GM19372 (cell line): ENCODE measurements around the gene MRO.
"Not testable (repeated sequence)": the region's sequence is repeated elsewhere in the genome, so short reads cannot be mapped to it uniquely, and the experiment has no call there.

ENCODE experiments used
- ATAC-seq: cut with Tn5 transposase; IDR thresholded peaks from one replicate; pipeline ENCODE4 v1.9.1; 2021; ENCODE audit warnings: mild to moderate bottlenecking, low read depth, moderate library complexity; ENCODE audit not compliant: unreplicated experiment

The MRO gene

DNA sequence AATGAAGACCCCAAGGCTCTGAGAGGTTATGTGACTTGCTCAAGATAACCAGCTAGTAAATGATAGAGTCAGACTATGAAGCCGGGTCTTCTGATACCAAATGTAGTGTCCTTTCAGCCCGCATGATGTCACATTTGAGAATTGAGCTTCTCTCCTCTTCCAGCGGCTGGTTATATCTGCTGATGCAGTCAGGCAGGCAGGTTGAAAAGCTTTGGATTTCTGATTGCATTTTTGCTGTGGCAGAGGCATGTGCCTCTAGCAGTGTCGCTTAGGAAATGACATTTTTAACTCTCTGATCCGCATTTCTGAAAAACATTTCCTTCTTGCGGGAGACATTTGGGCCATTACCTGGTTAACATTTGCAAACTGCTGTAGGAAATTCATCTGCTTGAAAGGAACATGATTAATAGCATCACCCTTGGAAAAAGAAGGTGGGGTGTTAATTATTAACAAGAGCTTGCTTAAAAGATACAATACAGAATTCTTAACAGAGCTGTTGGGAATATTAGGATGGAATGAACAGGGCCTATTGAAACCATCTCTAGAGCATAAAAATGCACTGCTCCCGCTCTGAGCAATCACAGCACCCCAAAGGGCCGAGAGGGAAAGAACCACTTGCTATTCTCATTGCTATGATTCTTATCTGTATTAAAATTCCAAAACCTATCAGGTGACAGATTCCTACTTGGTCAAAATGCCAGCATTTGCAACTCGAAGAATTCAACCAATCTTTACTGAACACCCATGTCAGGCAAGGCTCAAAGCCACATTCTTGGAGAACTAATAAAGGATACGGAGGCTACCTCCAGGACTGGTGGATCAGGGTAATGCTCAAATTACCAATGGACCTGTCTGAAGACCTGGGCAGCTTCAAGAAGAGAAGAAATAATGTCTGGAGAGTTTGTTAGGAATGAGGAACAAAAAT is 25.9 kb downstream of the MRO start:
- ATAC-seq, result no peak

DNA sequence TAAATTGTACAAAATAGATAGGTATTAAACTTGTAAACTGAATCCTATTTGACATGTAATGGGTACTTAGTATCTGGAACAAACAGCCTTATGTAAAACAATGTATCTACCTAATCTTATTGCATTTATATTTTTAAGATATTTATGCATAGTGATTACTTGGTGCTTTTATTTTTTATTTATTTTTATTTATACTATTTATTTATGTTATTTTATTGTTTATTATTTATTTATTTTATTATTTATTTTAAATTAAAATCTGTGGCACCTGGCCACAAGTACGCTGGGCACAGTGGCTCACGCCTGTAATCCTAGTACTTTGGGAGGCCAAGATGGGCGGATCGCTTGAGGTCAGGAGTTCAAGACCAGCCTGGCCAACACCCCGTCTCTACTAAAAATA is 26.9 kb downstream of the MRO start:
- ATAC-seq, result no peak

- no peak for ATAC-seq
Observed at GRCh38 chr18:50791599-50792438, 28.0 kb downstream of the MRO start.

DNA sequence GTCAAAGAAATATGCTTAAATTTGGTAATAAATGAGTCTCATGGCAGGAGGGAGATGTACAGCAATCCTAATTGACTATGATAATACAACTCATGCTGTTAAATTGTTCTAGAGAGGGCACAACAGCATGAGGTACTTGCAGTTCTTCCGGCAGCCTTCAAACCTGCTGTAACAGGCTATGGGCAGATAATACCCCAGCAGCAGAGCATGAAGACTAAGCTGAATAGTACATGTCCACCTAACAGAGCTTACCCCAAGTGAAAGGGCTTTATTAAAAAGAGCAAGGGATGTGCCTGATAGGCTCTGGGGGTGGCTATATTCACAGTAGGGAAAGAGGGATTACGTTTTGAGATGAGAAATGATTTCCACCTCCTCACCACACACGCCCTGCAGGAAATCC is 28.9 kb downstream of the MRO start:
- ATAC-seq, result no peak

DNA sequence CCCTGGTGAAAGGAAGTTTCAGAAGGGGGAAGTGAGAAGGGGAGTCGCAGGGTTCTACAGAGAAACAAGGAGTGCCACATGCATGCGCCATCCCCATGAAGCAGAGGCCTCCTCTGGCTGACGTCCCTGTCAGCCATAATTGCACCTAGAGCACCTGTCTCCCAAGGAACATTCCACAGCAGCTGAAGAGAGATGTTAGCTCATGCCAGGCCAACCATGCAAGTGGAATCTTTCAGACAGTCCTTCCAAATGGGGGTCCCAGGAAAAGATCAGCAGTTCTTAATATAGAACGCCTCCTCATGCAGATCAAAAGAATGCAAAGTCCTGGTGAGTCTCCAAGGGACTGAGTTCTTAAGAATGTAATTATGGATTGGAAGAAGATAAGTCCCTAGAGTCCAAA is 29.6 kb downstream of the MRO start:
- ATAC-seq, result no peak

DNA sequence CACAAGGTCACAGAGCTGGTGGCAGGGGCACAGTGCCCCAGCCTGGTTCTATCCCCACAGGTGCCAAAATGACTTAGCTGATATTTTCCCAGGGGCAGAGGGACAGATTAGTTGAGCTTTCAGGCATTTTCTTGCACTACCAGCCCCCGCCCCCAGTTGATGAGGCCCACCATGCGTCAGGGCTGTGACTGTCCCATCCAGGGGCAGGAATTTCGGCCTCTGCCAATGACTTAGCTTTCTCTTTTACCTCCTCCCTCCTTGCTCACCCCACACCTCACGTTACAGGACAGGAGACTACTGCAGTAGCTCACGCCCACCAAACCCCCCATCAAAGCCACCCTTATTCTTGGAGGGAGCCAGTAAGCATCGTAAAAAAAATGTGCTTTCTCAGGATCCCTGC is 31.5 kb downstream of the MRO start:
- ATAC-seq, result no peak

DNA sequence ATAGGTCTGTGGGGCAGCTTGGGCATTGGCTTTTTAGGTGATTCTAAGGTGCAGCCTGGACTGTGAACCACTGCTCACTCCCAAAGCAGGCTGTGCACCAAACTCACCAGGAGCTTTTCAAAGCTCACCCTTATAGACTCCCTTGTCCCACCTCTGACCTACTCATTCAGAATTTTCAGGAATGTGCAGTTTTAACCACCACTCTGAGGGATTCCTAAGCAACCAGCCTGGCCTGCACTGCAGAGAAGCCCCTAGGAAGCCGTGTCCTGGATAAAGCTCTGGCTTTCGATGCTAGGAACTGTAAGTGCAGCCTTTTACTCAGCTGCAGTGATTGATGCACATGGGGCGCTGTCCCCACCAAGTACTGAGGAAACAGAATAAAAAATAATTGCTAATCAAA is 33.0 kb downstream of the MRO start:
- ATAC-seq, result no peak

DNA sequence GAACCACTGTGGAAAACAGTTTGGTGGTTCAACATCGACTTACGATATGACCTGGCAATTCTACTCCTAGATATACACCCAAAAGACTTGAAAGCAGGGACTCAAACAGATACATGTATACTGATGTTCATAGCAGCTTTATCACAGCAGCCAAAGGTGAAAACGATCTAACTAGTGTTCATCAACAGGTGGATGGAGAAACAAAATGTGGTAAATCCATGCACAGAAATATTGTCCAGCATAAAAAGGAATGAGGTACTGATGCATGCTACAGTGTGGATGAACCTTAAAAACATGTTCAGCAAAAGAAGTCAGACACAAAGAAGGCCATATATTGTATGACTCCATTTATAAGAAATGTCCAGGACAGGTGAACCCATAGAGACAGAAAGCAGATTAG is 36.3 kb downstream of the MRO start:
- no peak for ATAC-seq

DNA sequence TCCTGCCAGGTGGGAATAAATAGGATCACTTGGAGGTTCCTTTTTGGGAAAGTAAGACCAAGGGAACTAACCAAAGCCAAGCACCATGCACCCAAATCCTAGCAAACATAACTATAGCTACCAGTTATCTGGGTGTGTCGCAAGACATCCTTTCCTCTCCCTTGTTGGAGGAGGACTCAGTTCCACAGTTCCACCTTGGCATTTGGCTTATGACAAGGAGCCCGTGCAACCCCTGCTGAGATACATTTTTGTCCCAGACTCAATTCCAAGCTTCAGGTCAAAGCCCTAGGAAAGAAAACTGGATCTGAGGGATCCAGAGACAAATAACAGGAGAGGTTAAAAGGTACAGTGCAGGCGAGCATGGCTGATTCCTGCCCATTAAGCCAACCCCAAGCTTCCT is 40.8 kb downstream of the MRO start:
- ATAC-seq, result not testable (repeated sequence)

- ATAC-seq, result no peak
Observed at GRCh38 chr18:50776383-50776782, 43.4 kb downstream of the MRO start.

DNA sequence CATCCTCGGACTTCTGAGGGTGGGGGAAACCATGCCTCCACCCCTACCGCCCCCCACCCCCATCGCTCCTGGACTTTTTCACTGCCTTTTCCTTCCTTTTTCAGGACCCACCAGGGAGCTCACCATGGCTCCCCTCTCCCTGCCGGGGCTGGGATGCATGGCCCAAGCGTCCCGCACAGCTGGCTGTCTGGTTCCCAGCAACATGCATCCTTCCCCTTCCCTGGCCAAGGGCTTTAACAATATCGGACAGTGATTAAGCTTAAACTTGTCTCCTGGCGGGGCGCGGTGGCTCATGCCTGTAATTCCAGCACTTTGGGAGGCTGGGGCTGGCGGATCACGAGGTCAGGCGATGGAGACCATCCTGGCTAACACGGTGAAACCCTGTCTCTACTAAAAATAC is 44.1 kb downstream of the MRO start:
- no peak for ATAC-seq

DNA sequence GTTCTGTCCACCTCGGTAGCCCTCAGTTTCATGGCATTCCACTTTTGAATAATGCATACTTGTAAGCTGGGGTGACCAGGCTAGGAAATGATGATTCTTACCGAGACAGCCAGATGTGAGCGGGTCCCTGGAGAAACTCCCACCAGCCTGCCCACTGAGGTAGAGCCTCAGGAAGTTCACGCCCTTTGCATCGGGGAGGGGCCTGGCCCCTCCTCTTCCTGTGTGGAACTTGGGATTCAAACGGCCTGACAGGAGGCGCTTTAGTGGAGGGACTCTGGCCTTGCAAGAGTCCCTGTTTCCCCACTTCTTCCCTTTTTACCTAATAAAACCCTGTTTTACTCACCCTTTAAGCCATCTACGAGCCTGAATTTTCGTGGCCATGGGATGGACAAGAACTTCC is 44.6 kb downstream of the MRO start:
- ATAC-seq, result no peak

DNA sequence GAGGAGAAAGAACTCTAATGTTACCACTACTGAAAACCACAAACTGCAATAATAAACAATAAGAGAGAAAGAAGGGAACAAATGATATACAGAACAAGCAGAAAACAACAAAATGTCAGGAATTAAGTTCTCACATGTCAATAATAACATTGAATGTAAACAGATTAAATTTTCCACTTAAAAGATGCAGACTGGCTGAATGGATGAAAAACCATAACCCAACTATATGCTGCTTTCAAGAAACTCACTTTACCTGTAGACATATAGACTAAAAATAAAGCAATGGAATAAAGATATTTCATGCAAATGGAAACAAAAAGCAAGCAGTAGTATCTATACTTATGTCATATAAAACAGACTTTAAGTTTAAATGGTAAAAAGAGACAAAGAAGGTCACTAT is 50.4 kb downstream of the MRO start:
- ATAC-seq, result no peak

- no peak for ATAC-seq
Observed at GRCh38 chr18:50757358-50757757, 62.5 kb downstream of the MRO start.

DNA sequence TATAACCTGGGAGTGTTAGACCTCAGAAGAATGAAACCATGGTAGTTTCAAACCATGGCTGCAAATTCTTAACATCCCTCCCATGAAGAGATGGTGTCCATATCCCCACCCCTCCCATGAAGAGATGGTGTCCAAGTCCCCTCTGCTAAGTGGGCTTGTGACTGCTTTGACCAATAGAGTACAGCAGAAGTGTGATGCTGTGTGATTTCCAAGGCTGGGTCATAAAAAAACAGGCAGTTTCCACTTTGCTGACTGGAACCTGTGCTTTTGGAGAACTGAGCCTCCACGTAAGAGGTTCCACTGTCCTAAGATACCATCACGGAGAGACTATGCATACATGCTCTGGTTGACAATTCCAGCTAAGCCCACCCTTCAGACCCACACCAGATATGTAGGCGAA is 65.5 kb downstream of the MRO start:
- no peak for ATAC-seq

GRCh38 chr18:50753311-50753710 is 66.5 kb downstream of the MRO start:
- no peak for ATAC-seq

DNA sequence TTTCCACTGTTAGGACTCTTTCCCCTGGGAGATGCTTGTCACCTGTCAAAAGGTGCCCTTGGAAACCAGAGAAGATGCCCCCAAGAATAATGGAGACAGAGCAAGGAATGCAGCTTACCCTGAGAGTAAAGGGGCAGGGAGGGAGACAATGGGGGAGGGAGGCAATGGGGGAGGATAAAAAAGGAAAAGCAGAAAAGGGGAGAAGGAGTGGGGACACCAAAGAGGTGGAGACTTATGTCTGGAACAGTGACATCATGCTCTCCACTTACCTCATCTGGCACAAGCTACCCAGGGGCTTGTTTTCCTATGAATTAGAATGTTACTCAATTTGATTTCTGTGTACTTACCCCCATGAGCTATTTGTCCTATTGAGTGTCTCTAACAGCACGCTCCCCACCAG is 67.9 kb downstream of the MRO start:
- no peak for ATAC-seq

DNA sequence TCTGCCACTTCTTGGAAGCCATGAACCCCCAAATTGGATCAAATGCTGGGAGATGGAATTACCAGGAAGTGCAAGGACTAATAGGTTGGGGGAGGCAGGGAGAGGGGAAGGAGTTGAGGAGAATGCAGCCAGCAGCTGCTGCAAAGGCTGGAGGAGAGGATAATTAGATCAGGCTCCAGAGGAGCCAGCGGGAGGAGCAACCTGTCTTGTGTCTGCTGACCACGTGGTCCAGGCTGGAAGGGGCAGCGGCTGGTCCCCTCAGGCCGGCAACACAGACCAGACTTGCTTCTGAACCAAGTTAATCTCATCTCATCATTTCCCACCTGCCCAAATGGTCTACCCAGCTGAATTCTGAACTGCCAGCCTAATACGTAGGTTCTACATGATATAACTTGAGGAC is 68.3 kb downstream of the MRO start:
- ATAC-seq, result no peak

- no peak for ATAC-seq
Observed at GRCh38 chr18:50750546-50750945, 69.3 kb downstream of the MRO start.

DNA sequence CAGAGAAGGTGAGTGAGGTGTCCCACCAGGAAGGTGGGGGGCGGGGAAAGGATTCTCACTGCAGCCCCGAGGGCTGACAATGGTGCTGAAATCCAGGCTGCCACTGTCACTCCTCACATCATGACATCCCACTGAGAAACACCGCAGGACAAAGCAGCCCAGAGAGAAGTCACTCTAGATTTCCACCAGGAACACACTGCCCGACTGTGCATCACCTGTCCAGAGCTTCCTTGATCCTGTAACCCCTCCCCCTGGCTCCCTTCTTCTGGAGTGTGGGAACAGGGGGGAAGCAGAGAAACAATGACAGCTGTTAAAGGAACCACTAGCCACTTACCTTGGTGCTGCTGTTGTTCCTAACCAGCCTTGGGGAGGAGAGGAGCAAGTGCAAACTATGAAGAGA is 69.9 kb downstream of the MRO start:
- ATAC-seq, result no peak

DNA sequence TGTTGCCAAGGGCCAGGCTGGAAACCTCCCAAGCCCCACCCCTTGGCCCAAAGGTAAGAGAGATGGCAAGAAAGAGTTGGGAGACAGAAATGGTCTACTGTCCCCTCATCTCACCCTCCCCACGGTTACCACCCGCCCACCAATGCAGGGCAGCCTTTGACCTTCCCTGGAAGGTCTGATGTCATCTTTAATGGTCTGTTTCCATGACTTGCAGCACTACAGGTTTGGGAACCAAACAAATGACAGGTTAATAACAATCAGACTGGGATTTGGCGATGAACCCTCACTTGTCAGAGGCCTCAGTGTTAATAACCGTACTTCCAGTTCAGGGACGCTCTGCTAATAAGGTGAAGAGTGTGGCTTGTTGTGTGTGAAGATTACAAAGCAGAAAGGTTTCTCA is 70.4 kb downstream of the MRO start:
- no peak for ATAC-seq
